G401 (cell line): Measurements from ENCODE around the gene CHPT1. TPM values are rescaled to one million over a fixed set of nuclear protein-coding genes. Genes with fewer than 3 reads are reported as not detected.

Experiments
- DNase-seq: peaks from one replicate; pipeline ENCODE4 v3.0.0-alpha.2; 2015; ENCODE audit warnings: low spot score
- in situ Hi-C: cut with HindIII; loops from 2 replicates; pipeline ENCODE4 v1.10.0; 2016; ENCODE audit warnings: low sequenced_read_pairs, mixed read lengths
- total RNA-seq: library from RNA; depleted of rRNA; stranded (reverse); fragments of >200 nt; shearing (Covaris generic); gene quantifications from 2 replicates; pipeline ENCODE4 v1.2.3, GENCODE V29; 2014

The CHPT1 gene
- total RNA-seq, 1 experiment from 2014 or later = 52.4 TPM

DNA sequence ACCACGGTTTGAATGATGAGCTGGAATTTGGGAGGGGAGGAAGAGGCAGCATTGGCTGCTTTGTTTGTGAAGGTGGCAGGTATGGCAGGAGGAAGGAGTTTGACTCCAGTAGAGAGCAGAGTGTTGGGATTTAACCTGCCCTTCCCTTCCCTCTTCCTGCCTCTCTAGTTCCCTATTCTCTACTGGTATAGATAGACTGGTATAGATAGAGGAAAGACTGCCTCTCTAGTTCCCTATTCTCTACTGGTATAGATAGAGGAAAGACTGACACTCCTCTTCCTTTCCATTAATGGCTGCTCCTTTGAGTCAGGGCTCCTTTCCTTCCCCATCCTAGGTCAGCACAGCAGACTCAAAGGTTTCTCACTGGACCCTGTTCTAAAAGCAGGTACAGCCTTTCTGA lies 50.3 kb downstream of the CHPT1 start:
- in situ Hi-C loops = no loop called here

GRCh38 chr12:101748907-101749306 lies 51.5 kb downstream of the CHPT1 start:
- in situ Hi-C loops = no loop called here
- no peak for DNase-seq

More for the DNA sequence above, 50.3 kb downstream of the CHPT1 start:
- no peak for DNase-seq

DNA sequence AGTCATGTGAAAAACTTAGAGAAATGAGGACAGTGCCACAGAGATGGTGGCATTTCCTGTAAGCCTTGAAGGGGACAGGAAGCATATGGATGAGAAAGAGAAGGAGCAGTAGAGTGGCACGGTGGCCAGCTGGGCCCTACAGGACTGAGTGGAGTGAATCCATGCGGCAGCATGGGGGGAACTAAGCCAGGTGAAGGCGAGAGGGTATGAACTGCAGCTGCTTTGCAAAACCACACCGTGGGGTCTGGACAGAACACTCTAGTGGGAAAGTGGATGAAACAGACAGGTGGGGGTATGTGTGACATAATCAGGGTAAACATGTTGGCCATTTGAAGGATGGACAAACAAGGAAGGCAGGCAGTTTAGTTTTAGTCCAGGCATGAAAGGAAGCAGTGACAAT lies 52.2 kb downstream of the CHPT1 start:
- in situ Hi-C loops = no loop called here
- no peak for DNase-seq

GRCh38 chr12:101750152-101750551 lies 52.7 kb downstream of the CHPT1 start:
- no peak for DNase-seq
- in situ Hi-C loops = no loop called here

GRCh38 chr12:101759396-101760047 lies 62.1 kb downstream of the CHPT1 start:
- in situ Hi-C loops = no loop called here
- peak; percentile 16 for DNase-seq

- in situ Hi-C loops = no loop called here
- DNase-seq = no peak
Observed at GRCh38 chr12:101761350-101761749, 63.9 kb downstream of the CHPT1 start.

GRCh38 chr12:101761781-101762180 lies 64.3 kb downstream of the CHPT1 start:
- in situ Hi-C loops = no loop called here
- DNase-seq = no peak

- in situ Hi-C loops = no loop called here
Observed at GRCh38 chr12:101763246-101763931, 65.9 kb downstream of the CHPT1 start.

GRCh38 chr12:101764051-101764792 lies 66.8 kb downstream of the CHPT1 start:
- DNase-seq = no peak
- in situ Hi-C loops = no loop called here

More at GRCh38 chr12:101763246-101763931, 65.9 kb downstream of the CHPT1 start:
- DNase-seq = no peak

GRCh38 chr12:101767537-101767936 lies 70.1 kb downstream of the CHPT1 start:
- DNase-seq = no peak
- in situ Hi-C loops = no loop called here

DNA sequence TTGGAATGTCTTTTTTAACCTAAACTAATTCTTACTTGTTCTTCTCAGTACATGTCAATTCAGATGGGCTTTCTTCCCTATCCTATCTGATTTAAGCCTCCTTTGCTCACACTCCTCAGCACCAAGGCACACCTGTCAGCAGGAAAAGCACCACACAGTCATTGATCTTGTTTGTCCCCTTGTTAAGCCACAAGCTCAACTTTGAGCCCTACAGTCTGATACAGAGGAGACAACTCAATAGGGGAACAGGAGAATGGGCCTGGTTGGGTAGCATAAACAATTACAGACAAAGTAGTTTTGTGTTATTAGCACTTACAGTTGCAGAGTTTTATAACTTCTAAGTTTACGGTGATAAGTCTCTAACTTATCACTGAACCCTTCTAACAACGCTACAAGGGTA lies 71.3 kb downstream of the CHPT1 start:
- no peak for DNase-seq
- in situ Hi-C loops = no loop called here

- in situ Hi-C loops = no loop called here
- DNase-seq = no peak
Observed at GRCh38 chr12:101769865-101770264, 72.4 kb downstream of the CHPT1 start.

DNA sequence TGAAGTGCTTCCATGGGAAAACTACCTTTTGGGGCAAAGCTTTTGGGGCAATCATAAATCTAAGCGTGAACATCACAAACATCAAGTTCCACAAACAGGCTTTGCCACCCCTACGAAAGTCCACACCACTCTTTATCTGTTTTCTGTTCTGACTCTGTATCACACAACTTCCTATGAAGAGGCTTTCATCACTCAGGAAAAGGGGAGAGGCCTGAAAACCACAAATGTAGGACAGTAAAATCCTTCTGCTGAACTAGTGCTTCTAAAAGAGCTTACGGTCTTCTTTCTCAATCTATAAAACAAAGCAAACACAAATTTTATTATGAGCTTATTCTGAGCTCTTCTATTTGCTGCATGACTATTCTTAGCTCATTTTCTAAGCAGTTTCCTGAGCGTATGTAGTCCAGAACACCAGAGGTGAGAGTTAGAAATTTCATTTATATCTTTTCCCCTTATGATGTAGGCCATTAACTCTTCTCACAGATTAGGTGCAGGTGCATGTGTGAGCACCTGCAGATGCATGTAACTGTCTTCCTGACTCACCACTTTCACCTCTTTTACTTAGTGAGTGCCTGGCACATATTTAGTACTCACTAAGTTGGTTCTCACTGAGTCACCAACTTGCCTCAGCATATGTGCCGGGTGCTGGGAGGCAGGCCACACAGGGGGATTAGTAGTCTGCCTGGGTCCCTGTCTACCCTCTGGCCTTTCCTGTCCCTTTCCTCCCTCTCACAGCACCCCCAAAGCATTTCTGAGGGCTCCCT lies 74.8 kb downstream of the CHPT1 start:
- in situ Hi-C loops = no loop called here
- DNase-seq = no peak

DNA sequence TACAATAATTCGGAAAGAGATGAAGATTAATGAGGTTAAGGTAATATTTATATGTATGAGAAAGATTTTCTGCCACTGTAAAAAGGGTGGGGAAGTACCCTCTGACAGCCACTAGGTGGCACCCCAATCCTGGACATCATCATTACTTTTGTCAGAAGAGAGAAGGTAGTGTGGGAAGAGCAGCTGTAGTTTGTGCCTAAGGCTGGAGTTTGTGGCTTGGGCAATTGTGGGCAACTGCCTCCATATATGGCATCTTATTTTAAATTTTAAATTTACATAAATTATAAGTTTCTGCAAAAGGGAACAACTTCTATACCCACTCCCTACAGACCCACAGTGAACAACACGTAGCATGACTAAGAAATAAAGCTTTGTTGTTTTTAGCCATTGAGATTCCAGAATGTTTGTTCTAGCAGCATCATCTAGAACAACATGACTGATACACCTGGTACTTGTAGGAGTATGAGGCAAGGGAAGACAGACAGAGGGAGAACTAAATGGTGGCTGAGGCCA lies 76.3 kb downstream of the CHPT1 start:
- in situ Hi-C loops = no loop called here
- DNase-seq = peak; percentile 76

DNA sequence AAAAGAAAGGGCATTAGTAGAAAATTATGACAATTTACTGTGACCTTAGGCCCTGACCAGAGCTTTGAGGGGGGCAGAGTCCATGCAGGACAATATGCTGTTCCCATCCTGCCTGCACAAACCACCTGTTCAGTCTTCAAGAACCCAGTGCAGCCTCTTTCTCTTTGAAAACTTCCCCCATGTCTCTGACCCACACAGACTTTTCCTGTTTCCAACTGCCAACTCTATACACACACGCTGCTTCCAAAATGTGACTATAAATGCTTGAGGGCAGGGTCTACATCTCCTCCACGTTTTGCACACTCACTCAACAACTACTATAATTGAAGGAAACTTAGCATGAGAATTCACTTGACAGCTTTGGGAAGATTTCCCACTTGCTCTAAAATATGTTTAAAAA lies 78.4 kb downstream of the CHPT1 start:
- in situ Hi-C loops = no loop called here
- no peak for DNase-seq

DNA sequence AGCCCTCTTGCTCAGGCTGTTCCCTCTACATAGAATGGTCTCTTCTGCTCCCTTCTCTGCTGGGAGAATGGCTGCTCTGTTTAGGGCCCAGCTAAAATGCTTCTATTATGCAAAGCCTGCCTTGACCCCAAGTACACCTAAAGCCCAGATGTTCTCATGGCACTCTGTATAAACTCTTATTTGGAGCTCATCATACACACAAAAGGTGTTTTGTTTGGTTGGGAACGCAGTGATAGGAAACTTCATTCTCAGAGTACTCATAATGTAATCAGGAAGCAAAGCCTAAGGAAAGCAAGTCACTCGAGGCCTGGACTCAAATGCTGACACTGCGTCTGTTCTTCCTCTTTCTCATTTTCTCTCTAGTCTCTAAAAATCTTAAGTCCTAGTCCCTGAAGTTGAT lies 80.0 kb downstream of the CHPT1 start:
- in situ Hi-C loops = no loop called here
- DNase-seq = no peak

DNA sequence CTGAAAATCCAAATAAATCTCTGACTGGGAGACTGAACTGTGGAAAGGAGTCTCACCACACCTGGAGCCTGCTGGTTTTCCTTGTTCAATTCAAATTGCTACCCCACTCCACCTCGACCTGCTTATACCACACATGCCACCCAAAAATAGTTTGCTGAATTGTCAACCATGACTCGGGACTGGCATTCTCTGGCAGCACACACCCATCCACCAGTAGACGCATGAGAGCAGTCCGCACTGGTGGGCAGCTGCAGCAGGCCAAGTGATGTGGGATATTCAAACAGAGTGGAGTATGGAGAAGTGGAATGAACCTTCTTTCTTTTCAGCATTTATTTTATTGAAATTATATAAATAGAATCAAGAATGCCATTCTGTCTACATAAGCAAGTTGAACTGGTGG lies 80.5 kb downstream of the CHPT1 start:
- in situ Hi-C loops = no loop called here
- DNase-seq = no peak
